Hepatocyte (in vitro differentiated cells): ENCODE results near the gene CD86. TPM values are rescaled to one million over a fixed set of nuclear protein-coding genes. Genes with fewer than 3 reads are reported as not detected.

Experiments used
- DNase-seq: peaks from one replicate; pipeline ENCODE4 v3.0.0-alpha.2; 2016; ENCODE audit warnings: low spot score
- H2AFZ ChIP-seq: fragments of 200-600 bp; sonication (generic); 2 replicates; pipeline ENCODE4 v1.6.0; 2016; ENCODE audit warnings: antibody characterized with exemption, mild to moderate bottlenecking
- H3K27ac ChIP-seq: fragments of 200-600 bp; sonication (generic); 2 replicates; pipeline ENCODE4 v1.5.1; 2016; ENCODE audit warnings: mild to moderate bottlenecking
- H3K27me3 ChIP-seq: fragments of 200-600 bp; sonication (generic); 2 replicates; pipeline ENCODE4 v1.6.1; 2016
- H3K36me3 ChIP-seq: fragments of 200-600 bp; sonication (generic); replicated peaks from 2 replicates; pipeline ENCODE4 v1.5.1; 2016; ENCODE audit warnings: low read depth; ENCODE audit not compliant: insufficient read depth
- H3K4me1 ChIP-seq: fragments of 200-600 bp; sonication (generic); 2 replicates; pipeline ENCODE4 v1.5.1; 2016; ENCODE audit warnings: mild to moderate bottlenecking, moderate library complexity; ENCODE audit not compliant: insufficient read depth
- H3K4me2 ChIP-seq: fragments of 200-600 bp; sonication (generic); 2 replicates; pipeline ENCODE4 v1.6.0; 2016
- H3K4me3 ChIP-seq: fragments of 200-600 bp; sonication (generic); 2 replicates; pipeline ENCODE4 v1.5.1; 2016; ENCODE audit warnings: mild to moderate bottlenecking
- H3K79me2 ChIP-seq: fragments of 200-600 bp; sonication (generic); 2 replicates; pipeline ENCODE4 v1.6.0; 2017; ENCODE audit warnings: mild to moderate bottlenecking
- H3K9me2 ChIP-seq: fragments of 200-600 bp; sonication (generic); replicated peaks from 2 replicates; pipeline ENCODE4 v1.6.0; 2017; ENCODE audit warnings: mild to moderate bottlenecking; ENCODE audit not compliant: insufficient read depth
- H3K9me3 ChIP-seq: fragments of 200-600 bp; sonication (generic); 2 replicates; pipeline ENCODE4 v1.5.1; 2016; ENCODE audit warnings: low read depth, mild to moderate bottlenecking
- H4K20me1 ChIP-seq: fragments of 200-600 bp; sonication (generic); 2 replicates; pipeline ENCODE4 v1.6.0; 2016; ENCODE audit warnings: mild to moderate bottlenecking; ENCODE audit not compliant: insufficient read depth, poor library complexity, severe bottlenecking
- CTCF ChIP-seq: fragments of 200-600 bp; sonication (generic); IDR thresholded peaks from 2 replicates; pipeline ENCODE4 v1.5.1; 2016; ENCODE audit warnings: antibody characterized with exemption, mild to moderate bottlenecking; ENCODE audit not compliant: poor library complexity
- EZH2 ChIP-seq: fragments of 200-600 bp; sonication (generic); IDR thresholded peaks from 2 replicates; pipeline ENCODE4 v1.6.1; 2016; ENCODE audit warnings: antibody characterized with exemption, mild to moderate bottlenecking, borderline replicate concordance
- EZH2phosphoT487 ChIP-seq: fragments of 200-600 bp; sonication (generic); IDR thresholded peaks from one replicate; pipeline ENCODE4 v1.6.1; 2018; ENCODE audit warnings: antibody characterized with exemption, mild to moderate bottlenecking, low read depth, moderate library complexity; ENCODE audit not compliant: unreplicated experiment, severe bottlenecking
- WGBS: methylation state at CpG from one replicate; pipeline ENCODE4 v1.1.6; 2016; ENCODE audit warnings: low lambda C conversion rate; ENCODE audit errors: missing lambda C conversion rate; 5-methylcytosine and 5-hydroxymethylcytosine counted together
- polyA plus RNA-seq: library from polyadenylated mRNA; unstranded; fragments of >200 nt; fragmentation: Nextera tagmentation; extraction: Ambion mirVana; gene quantifications from 2 replicates; pipeline ENCODE4 v1.2.1, GENCODE V29; 2016
- total RNA-seq: library from RNA; depleted of rRNA; stranded (reverse); fragments of >200 nt; gene quantifications from 2 replicates; pipeline ENCODE4 v1.2.3, GENCODE V29; 2014

CD86 gene
- total and polyA plus RNA-seq, 2 experiments from 2014 or later: 0.13 TPM; not detected in 1

- 66% methylated on average over 9 of the region's 9 CpGs for WGBS
- no peaks in the 10 kb centered on the region for H3K9me3 ChIP-seq
- no peak overlapping the region for H3K4me2 ChIP-seq
- DNase-seq: no peak
- H3K27me3 ChIP-seq: no peaks in the 10 kb centered on the region
- H3K36me3 ChIP-seq: no peaks in the 10 kb centered on the region
- TF ChIP-seq CTCF: no peak
- no peak for TF ChIP-seq EZH2phosphoT487
- TF ChIP-seq EZH2: no peak
- H2AFZ ChIP-seq: no peak overlapping the region
- H3K4me3 ChIP-seq: no peak overlapping the region
- H3K9me2 ChIP-seq: no peaks in the 10 kb centered on the region
- H4K20me1 ChIP-seq: no peaks in the 10 kb centered on the region
- H3K79me2 ChIP-seq: no peaks in the 10 kb centered on the region
- no peak overlapping the region for H3K27ac ChIP-seq
- no peaks in the 10 kb centered on the region for H3K4me1 ChIP-seq
These were observed 22.4 kb downstream of the CD86 start for GRCh38 chr3:122077293-122078234.

- TF ChIP-seq EZH2phosphoT487: no peak
- no peak for TF ChIP-seq EZH2
- no peak for TF ChIP-seq CTCF
- 88% methylated on average over 8 of the region's 8 CpGs for WGBS
- Histone ChIP-seq H3K9me2 (no peaks in the 10 kb centered on the region), H3K9me3 (no peaks in the 10 kb centered on the region), H4K20me1 (no peaks in the 10 kb centered on the region), H3K27ac (no peak overlapping the region), H3K36me3 (no peaks in the 10 kb centered on the region), H3K79me2 (no peaks in the 10 kb centered on the region), H3K4me2 (no peak overlapping the region), H3K4me1 (no peaks in the 10 kb centered on the region), H3K27me3 (no peaks in the 10 kb centered on the region), H3K4me3 (no peak overlapping the region), H2AFZ (no peak overlapping the region)
- DNase-seq: no peak
These were observed 23.2 kb downstream of the CD86 start for GRCh38 chr3:122078235-122078935.

GRCh38 chr3:122079524-122080206 is 24.5 kb downstream of the CD86 start:
- H2AFZ ChIP-seq: no peak overlapping the region

More at GRCh38 chr3:122079524-122080206, 24.5 kb downstream of the CD86 start:
- Histone ChIP-seq H3K79me2 (no peaks in the 10 kb centered on the region), H3K9me2 (no peaks in the 10 kb centered on the region), H3K27me3 (no peaks in the 10 kb centered on the region), H3K27ac (no peak overlapping the region), H3K4me2 (no peak overlapping the region), H3K4me1 (no peaks in the 10 kb centered on the region), H3K9me3 (no peaks in the 10 kb centered on the region), H3K36me3 (no peaks in the 10 kb centered on the region), H4K20me1 (no peaks in the 10 kb centered on the region), H3K4me3 (no peak overlapping the region)
- DNase-seq: no peak
- 83% methylated on average over 8 of the region's 8 CpGs for WGBS
- no peak for TF ChIP-seq EZH2phosphoT487
- TF ChIP-seq EZH2: no peak
- no peak for TF ChIP-seq CTCF
